ENCODE results near the gene PRX. TPM values are rescaled to one million over a fixed set of nuclear protein-coding genes. Genes with fewer than 3 reads are reported as not detected.

Gene PRX
- total RNA-seq, 2 donors from 2014 or later: 3.4 to 3.7 TPM

DNA sequence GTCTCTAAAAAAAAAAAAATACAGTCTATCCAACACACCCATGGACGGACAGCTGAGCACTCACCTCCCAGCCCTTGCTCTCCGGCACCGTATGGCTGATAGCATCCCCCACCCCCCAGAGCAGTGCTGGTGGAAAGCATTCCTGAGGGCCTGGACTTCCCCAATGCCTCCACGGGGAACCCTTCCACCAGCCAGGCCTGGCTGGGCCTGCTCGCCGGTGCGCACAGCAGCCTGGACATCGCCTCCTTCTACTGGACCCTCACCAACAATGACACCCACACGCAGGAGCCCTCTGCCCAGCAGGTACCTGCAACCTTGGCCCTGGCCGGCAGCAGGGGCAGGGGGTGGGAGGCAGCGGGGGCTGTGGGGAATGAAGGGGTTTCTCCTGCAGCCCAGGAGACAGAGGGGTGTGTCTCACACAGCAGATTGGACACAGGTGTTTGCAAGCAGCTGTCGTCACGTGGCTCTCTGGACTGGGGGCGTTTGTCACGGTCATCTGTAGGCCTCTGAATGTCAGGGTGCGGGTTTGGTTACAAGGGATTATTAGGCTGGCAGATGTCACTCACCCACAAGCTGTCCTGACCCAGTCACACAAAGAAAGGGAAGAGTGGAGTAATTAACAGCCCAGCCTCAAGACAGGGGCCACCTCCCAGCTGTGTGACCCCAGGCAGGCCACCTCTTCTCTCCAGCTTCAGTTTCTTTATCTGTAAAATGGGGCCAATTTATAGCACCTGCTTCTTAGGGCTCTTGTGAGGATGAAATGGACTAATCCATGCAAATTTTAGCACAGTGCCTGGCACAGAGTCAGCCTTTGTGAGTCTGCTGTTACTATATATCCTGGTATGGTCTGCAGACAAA is 45.4 kb downstream of the PRX start:
- no peak overlapping the region for H3K4me3 Mint-ChIP-seq
- peaks cover 15% of the 10 kb centered on the region for H3K4me1 Mint-ChIP-seq (ENCODE audit: low read depth)
- no peak overlapping the region for H3K27ac Mint-ChIP-seq
- peaks cover 0 to 2% of the 10 kb centered on the region in 2 donors for H3K36me3 Mint-ChIP-seq (ENCODE audit: insufficient read depth in 2 of 2)
- DNase-seq (no peak), ATAC-seq (replicated peaks in 1 of 2) (no peak)
- H3K9me3 Mint-ChIP-seq: no peaks in the 10 kb centered on the region
- H3K27me3 Mint-ChIP-seq (ENCODE audit: low read depth): no peaks in the 10 kb centered on the region

DNA sequence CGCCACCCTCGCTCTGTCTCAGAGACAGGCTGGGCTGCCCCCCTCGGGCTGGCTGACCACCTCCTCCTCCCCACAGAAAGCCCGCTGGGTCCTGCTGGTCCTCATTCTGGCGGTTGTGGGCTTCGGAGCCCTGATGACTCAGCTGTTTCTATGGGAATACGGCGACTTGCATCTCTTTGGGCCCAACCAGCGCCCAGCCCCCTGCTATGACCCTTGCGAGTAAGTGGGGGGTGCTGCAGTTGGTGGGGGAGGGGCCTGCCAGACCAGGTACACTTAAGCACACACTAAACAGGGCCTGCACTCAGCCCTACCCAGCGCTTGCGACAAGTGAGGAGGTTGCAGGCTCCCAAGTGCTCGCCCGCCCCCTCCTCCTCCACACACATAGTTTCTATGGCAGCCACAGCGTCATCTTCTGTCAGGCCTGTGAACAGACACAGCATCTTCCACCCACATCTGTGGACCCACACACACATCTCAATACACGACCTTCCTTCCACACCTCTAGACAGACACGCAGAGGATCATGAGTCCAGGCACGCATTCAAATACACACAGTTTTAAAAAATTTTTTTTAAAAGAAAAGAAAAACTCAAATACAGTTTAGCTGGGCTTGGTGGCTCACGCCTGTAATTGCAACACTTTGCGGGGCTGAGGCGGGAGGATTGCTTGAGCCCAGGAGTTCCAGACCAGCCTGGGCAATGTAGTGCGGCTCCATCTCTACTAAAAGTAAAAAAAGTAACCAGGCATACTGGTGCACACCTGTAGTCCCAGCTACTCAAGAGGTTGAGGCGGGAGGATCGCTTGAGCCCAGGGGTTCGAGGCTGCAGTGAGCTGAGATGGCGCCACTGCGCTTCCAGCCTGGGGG is 46.2 kb downstream of the PRX start:
- H3K27me3 Mint-ChIP-seq (ENCODE audit: low read depth): no peaks in the 10 kb centered on the region
- DNase-seq (no peak), ATAC-seq (replicated peaks in 1 of 2) (no peak)
- no peaks in the 10 kb centered on the region for H3K9me3 Mint-ChIP-seq
- peaks cover 15% of the 10 kb centered on the region for H3K4me1 Mint-ChIP-seq (ENCODE audit: low read depth)
- no peak overlapping the region for H3K4me3 Mint-ChIP-seq
- no peak overlapping the region for H3K27ac Mint-ChIP-seq
- H3K36me3 Mint-ChIP-seq (ENCODE audit: insufficient read depth in 2 of 2): peaks cover 0 to 2% of the 10 kb centered on the region in 2 donors

GRCh38 chr19:40365613-40366401 is 47.4 kb downstream of the PRX start:
- Mint-ChIP-seq H3K4me1 (ENCODE audit: low read depth) (peaks cover 15% of the 10 kb centered on the region), H3K27me3 (ENCODE audit: low read depth) (no peaks in the 10 kb centered on the region), H3K36me3 (ENCODE audit: insufficient read depth in 2 of 2) (peaks cover 0 to 2% of the 10 kb centered on the region in 2 donors), H3K9me3 (no peaks in the 10 kb centered on the region), H3K27ac (no peak overlapping the region), H3K4me3 (peak overlapping the region; percentile 47 to 68)
- ATAC-seq (replicated peaks in 1 of 2): peak; percentile 72 to 79
- peak; percentile 39 to 43 for DNase-seq

DNA sequence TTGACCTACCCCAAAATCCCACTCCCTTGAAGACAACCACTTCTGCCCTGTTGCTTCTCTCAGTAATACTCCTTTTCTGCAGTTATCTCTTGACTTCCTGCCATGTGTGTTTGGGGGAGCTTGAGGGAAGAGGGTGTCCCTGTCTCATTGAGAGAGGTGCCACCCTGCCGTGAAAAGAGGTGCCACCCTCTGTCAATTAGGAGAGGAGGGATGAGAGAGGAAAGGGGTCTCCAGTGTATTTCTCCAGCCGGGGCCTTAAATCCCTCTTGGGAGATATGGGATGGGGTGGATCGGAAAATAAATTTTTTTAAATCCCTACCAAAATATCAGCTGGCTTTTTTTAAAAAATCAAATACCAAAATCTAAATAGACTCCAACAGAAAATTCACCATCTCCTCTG is 48.2 kb downstream of the PRX start:
- DNase-seq (no peak), ATAC-seq (replicated peaks in 1 of 2) (no peak)
- H3K4me1 Mint-ChIP-seq (ENCODE audit: low read depth): peaks cover 15% of the 10 kb centered on the region
- no peaks in the 10 kb centered on the region for H3K27me3 Mint-ChIP-seq (ENCODE audit: low read depth)
- no peaks in the 10 kb centered on the region for H3K36me3 Mint-ChIP-seq (ENCODE audit: insufficient read depth in 2 of 2)
- H3K9me3 Mint-ChIP-seq: no peaks in the 10 kb centered on the region
- no peak overlapping the region for H3K27ac Mint-ChIP-seq
- peak overlapping the region; percentile 34 to 68 for H3K4me3 Mint-ChIP-seq

DNA sequence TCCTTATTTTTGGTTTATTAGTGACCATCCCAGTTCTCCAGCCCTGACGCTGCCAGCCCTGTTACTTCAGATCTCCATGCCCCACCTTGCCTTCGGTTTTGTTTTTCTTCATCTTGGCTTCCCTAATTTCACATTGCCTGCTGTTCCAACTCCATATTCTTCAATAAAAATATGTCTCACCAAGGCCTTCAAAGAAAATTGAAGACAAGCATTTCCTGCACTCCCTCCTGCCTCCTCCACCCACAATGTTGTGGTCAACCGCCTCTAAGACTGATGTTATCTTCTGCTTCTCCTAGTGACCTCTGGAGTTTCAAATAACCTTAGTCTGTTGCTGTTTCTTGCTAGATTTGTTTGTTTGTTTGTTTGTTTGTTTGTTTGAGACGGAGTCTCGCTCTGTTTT is 50.1 kb downstream of the PRX start:
- H3K4me3 Mint-ChIP-seq: no peak overlapping the region
- no peak for DNase-seq
- H3K27me3 Mint-ChIP-seq (ENCODE audit: low read depth): no peaks in the 10 kb centered on the region
- H3K4me1 Mint-ChIP-seq (ENCODE audit: low read depth): peaks cover 15% of the 10 kb centered on the region
- no peaks in the 10 kb centered on the region for H3K36me3 Mint-ChIP-seq (ENCODE audit: insufficient read depth in 2 of 2)
- H3K27ac Mint-ChIP-seq: no peak overlapping the region
- H3K9me3 Mint-ChIP-seq: no peaks in the 10 kb centered on the region
- ATAC-seq (replicated peaks in 1 of 2): no peak

DNA sequence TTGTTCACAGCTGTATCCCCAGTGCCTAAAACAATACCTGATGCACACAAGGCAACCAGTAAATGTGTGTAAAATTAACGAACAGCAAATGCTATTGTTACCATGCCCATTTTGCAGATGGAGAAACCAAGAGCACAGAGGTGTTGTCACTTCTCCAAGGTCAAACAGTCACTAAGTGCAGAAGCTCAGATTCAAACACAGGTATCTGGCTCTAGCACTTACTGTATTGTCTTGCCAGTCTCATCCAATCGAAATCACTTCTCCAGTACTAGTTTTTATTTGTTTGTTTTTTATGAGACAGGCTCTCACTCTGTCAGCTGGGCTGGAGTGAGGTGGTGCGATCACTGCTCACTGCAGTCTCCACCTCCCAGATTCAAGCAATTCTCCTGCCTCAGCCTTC is 51.0 kb downstream of the PRX start:
- ATAC-seq (replicated peaks in 1 of 2): no peak
- Mint-ChIP-seq H3K4me3 (no peak overlapping the region), H3K27ac (no peak overlapping the region), H3K27me3 (ENCODE audit: low read depth) (no peaks in the 10 kb centered on the region), H3K36me3 (ENCODE audit: insufficient read depth in 2 of 2) (no peaks in the 10 kb centered on the region), H3K9me3 (no peaks in the 10 kb centered on the region), H3K4me1 (ENCODE audit: low read depth) (peaks cover 15% of the 10 kb centered on the region)
- no peak for DNase-seq

- Mint-ChIP-seq H3K27ac (no peak overlapping the region), H3K4me3 (no peak overlapping the region), H3K9me3 (no peaks in the 10 kb centered on the region), H3K4me1 (ENCODE audit: low read depth) (peaks cover 23% of the 10 kb centered on the region), H3K27me3 (ENCODE audit: low read depth) (no peaks in the 10 kb centered on the region), H3K36me3 (ENCODE audit: insufficient read depth in 2 of 2) (no peaks in the 10 kb centered on the region)
- ATAC-seq (replicated peaks in 1 of 2) (no peak), DNase-seq (no peak)
Measured at GRCh38 chr19:40360708-40361241, 52.4 kb downstream of the PRX start.

DNA sequence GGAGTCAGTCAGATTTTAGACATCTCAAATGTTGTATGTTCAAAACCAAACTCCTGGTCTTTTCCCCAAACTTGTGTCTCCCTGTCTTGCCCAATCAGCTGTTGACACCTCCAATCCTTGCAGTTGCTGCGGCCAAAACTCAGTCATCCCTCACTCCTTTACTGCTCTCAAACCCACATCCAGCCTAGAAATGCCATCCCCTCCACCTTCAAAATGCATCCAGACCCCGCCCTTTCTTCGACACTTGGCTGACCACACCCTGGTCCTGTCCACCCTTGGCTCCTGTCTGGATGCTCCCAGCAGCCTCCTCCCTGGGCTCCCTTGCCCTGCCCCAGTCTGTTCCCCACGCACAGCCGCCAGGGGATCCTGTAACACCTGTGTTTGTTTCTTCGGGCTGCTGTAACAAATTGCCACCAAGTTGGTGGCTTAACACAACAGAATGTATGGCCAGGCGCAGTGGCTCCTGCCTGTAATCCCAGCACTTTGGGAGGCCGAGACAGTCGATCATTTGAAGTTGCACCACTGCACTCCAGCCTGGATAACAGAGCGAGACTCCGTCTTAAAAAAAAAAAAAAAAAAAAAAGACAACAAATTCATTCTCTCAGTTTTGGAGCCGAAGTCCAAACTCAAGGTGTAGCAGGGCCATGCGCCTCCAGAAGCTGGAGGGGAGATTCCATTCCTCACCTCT is 53.0 kb downstream of the PRX start:
- Mint-ChIP-seq H3K27ac (no peak overlapping the region), H3K27me3 (ENCODE audit: low read depth) (no peaks in the 10 kb centered on the region), H3K36me3 (ENCODE audit: insufficient read depth in 2 of 2) (no peaks in the 10 kb centered on the region), H3K4me3 (no peak overlapping the region), H3K4me1 (ENCODE audit: low read depth) (peaks cover 21% of the 10 kb centered on the region), H3K9me3 (no peaks in the 10 kb centered on the region)
- ATAC-seq (replicated peaks in 1 of 2) (no peak), DNase-seq (no peak)

- no peaks in the 10 kb centered on the region for H3K27me3 Mint-ChIP-seq (ENCODE audit: low read depth)
- no peaks in the 10 kb centered on the region for H3K9me3 Mint-ChIP-seq
Measured at GRCh38 chr19:40358773-40359172, 54.4 kb downstream of the PRX start.

GRCh38 chr19:40357640-40358039 is 55.5 kb downstream of the PRX start:
- Mint-ChIP-seq H3K4me3 (no peak overlapping the region), H3K27me3 (ENCODE audit: low read depth) (no peaks in the 10 kb centered on the region), H3K27ac (no peak overlapping the region)

More at GRCh38 chr19:40358773-40359172, 54.4 kb downstream of the PRX start:
- ATAC-seq (replicated peaks in 1 of 2) (no peak), DNase-seq (no peak)
- H3K4me1 Mint-ChIP-seq (ENCODE audit: low read depth): peaks cover 16% of the 10 kb centered on the region
- no peaks in the 10 kb centered on the region for H3K36me3 Mint-ChIP-seq (ENCODE audit: insufficient read depth in 2 of 2)
- H3K27ac Mint-ChIP-seq: no peak overlapping the region
- H3K4me3 Mint-ChIP-seq: no peak overlapping the region

DNA sequence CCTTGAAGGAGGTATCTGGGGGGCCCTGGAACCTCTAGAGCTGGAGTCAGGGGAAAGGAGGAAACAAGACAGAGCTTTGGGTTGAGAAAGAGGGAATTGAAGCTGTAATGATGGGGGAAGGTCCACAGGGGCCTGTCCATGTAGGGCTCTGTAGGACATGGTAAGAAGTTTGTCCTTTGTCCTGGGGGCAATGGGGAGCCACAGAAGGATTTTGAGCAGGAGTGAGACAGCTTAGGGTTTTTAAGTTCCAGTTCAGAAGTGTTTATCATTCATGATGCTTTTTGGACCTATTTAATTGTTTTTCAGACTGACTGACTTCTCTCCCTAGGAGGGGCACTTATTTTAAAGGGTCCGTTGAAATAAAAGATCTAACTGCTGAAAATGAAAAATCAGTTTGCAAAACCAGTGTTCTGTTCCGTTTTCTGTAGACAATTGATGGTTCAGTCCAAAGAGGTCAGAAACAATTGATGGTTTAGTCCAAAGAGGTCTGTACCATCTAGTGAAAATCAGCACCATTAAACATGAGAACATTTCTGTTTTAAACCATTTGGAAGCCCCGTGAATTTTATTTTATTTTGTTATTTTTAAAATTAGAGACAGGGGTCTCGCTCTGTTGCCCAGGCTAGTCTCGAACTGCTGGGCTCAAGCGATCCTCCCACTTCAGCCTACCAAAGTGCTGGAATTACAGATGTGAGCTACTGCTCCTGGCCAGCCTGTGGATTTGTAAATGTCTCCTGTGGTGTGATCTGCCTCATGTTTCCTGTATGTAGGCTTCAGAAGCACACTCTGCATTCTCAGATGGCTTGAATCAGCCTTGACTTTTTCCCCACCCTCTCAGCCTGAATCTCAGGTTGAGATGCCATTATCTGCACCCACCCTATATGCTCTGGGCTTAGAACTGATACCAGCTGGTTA is 56.2 kb downstream of the PRX start:
- peaks cover 10% of the 10 kb centered on the region for H3K4me1 Mint-ChIP-seq (ENCODE audit: low read depth)
- no peaks in the 10 kb centered on the region for H3K36me3 Mint-ChIP-seq (ENCODE audit: insufficient read depth in 2 of 2)
- ATAC-seq (replicated peaks in 1 of 2): no peak
- H3K27me3 Mint-ChIP-seq (ENCODE audit: low read depth): no peaks in the 10 kb centered on the region
- H3K9me3 Mint-ChIP-seq: no peaks in the 10 kb centered on the region
- no peak overlapping the region for H3K4me3 Mint-ChIP-seq
- H3K27ac Mint-ChIP-seq: no peak overlapping the region
- DNase-seq: no peak

More at GRCh38 chr19:40357640-40358039, 55.5 kb downstream of the PRX start:
- Mint-ChIP-seq H3K36me3 (ENCODE audit: insufficient read depth in 2 of 2) (no peaks in the 10 kb centered on the region), H3K4me1 (ENCODE audit: low read depth) (peaks cover 10% of the 10 kb centered on the region), H3K9me3 (no peaks in the 10 kb centered on the region)
- ATAC-seq (replicated peaks in 1 of 2) (no peak), DNase-seq (no peak)
